A673 (cell line): ENCODE measurements around the gene SLIT3. TPM values are rescaled to one million over a fixed set of nuclear protein-coding genes. Genes with fewer than 3 reads are reported as not detected.

Experiments
- BruUV-seq: library from RNA; stranded (reverse); fragments of 400-500 nt; replicated peaks from 2 replicates; lab custom pipeline; 2021; lab: Mats Ljungman, UMichigan
- CTCF ChIA-PET: fragments of 300-600 bp; sonication (Branson Sonifier 250); formaldehyde crosslinking; loops from one replicate; lab custom pipeline; 2022; ENCODE audit warnings: antibody characterized with exemption; lab: Charles Lee
- POLR2A ChIA-PET: fragments of 300-600 bp; sonication (Branson Sonifier 250); formaldehyde crosslinking; loops from one replicate; lab custom pipeline; 2022; ENCODE audit warnings: antibody characterized with exemption; ENCODE audit not compliant: low non-redundant PET; lab: Charles Lee
- DNase-seq: peaks from one replicate; pipeline ENCODE4 v3.0.0-alpha.2; 2015; ENCODE audit warnings: low spot score
- H3K27ac ChIP-seq: fragments of 200-600 bp; sonication (generic); 2 replicates; pipeline ENCODE4 v1.5.1; 2016; ENCODE audit warnings: mixed run types, low read depth, mild to moderate bottlenecking, mixed read lengths, antibody characterized with exemption, low read length; ENCODE audit not compliant: poor library complexity, severe bottlenecking
- H3K27me3 ChIP-seq: fragments of 200-600 bp; sonication (generic); replicated peaks from 2 replicates; pipeline ENCODE4 v1.6.1; 2017; ENCODE audit warnings: mixed run types, low read depth, mild to moderate bottlenecking, mixed read lengths, antibody characterized with exemption, low read length; ENCODE audit not compliant: insufficient read depth, poor library complexity
- H3K36me3 ChIP-seq: fragments of 200-600 bp; sonication (generic); 2 replicates; pipeline ENCODE4 v1.6.1; 2016; ENCODE audit warnings: mixed run types, mild to moderate bottlenecking, mixed read lengths, antibody characterized with exemption, low read length; ENCODE audit not compliant: insufficient read depth, poor library complexity, severe bottlenecking
- H3K4me1 ChIP-seq: fragments of 200-600 bp; sonication (generic); 2 replicates; pipeline ENCODE4 v1.6.1; 2017; ENCODE audit warnings: mixed run types, mild to moderate bottlenecking, mixed read lengths, antibody characterized with exemption, low read length; ENCODE audit not compliant: insufficient read depth, poor library complexity, severe bottlenecking
- H3K4me3 ChIP-seq: fragments of 200-600 bp; sonication (generic); 2 replicates; pipeline ENCODE4 v1.5.1; 2016; ENCODE audit warnings: low read depth, mixed run types, mild to moderate bottlenecking, mixed read lengths, low read length; ENCODE audit not compliant: poor library complexity, severe bottlenecking
- H3K9me3 ChIP-seq: fragments of 200-600 bp; sonication (generic); 2 replicates; pipeline ENCODE4 v1.6.1; 2016; ENCODE audit warnings: mixed run types, low read depth, mild to moderate bottlenecking, mixed read lengths, antibody characterized with exemption, low read length; ENCODE audit not compliant: poor library complexity, severe bottlenecking
- EZH2 ChIP-seq: fragments of 200-600 bp; sonication (generic); IDR thresholded peaks from 2 replicates; pipeline ENCODE4 v1.6.1; 2017; ENCODE audit warnings: borderline replicate concordance, low read depth, mild to moderate bottlenecking, mixed read lengths, antibody characterized with exemption, low read length; ENCODE audit not compliant: poor library complexity, severe bottlenecking
- intact Hi-C: fragments of 100-400 bp; cut with micrococcal nuclease; formaldehyde crosslinking; loops from one replicate; pipeline ENCODE4 v1.10.0; 2022; ENCODE audit not compliant: unreplicated experiment
- total RNA-seq: library from RNA; stranded (reverse); gene quantifications from 2 replicates; pipeline ENCODE4 v1.2.3, GENCODE V29; 2021
- TF ChIP-seq, protein P1 (sequence below): fragments of 300-800, 200-600 bp; sonication (generic); conservative IDR thresholded peaks from 2 replicates; pipeline ENCODE4 v1.5.1; 2017; ENCODE audit warnings: low read depth, mild to moderate bottlenecking, antibody characterized with exemption, low read length, moderate library complexity, mixed read lengths

SLIT3 gene
- total RNA-seq, 1 experiment from 2014 or later = not detected

GRCh38 chr5:168803541-168803940 lies 497.4 kb downstream of the SLIT3 start:
- BruUV-seq = no TSS peak
- Histone ChIP-seq H3K27me3 (peaks cover 88% of the 10 kb centered on the region), H3K4me1 (no peaks in the 10 kb centered on the region), H3K4me3 (no peak overlapping the region), H3K9me3 (no peaks in the 10 kb centered on the region), H3K27ac (no peak overlapping the region), H3K36me3 (no peaks in the 10 kb centered on the region)
- POLR2A ChIA-PET = no interaction called here
- intact Hi-C loops = no loop called here
- TF ChIP-seq, protein P1, sequence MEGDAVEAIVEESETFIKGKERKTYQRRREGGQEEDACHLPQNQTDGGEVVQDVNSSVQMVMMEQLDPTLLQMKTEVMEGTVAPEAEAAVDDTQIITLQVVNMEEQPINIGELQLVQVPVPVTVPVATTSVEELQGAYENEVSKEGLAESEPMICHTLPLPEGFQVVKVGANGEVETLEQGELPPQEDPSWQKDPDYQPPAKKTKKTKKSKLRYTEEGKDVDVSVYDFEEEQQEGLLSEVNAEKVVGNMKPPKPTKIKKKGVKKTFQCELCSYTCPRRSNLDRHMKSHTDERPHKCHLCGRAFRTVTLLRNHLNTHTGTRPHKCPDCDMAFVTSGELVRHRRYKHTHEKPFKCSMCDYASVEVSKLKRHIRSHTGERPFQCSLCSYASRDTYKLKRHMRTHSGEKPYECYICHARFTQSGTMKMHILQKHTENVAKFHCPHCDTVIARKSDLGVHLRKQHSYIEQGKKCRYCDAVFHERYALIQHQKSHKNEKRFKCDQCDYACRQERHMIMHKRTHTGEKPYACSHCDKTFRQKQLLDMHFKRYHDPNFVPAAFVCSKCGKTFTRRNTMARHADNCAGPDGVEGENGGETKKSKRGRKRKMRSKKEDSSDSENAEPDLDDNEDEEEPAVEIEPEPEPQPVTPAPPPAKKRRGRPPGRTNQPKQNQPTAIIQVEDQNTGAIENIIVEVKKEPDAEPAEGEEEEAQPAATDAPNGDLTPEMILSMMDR = no peak
- no peak for TF ChIP-seq EZH2
- CTCF ChIA-PET = no interaction called here
- no peak for DNase-seq

GRCh38 chr5:168802337-168802736 lies 498.6 kb downstream of the SLIT3 start:
- intact Hi-C loops = no loop called here
- ChIA-PET CTCF (no interaction called here), POLR2A (no interaction called here)
- no peaks in the 10 kb centered on the region for H3K36me3 ChIP-seq
- H3K27ac ChIP-seq = no peak overlapping the region
- no peaks in the 10 kb centered on the region for H3K9me3 ChIP-seq
- DNase-seq = no peak
- no TSS peak for BruUV-seq
- no peaks in the 10 kb centered on the region for H3K4me1 ChIP-seq
- peaks cover 82% of the 10 kb centered on the region for H3K27me3 ChIP-seq
- H3K4me3 ChIP-seq = no peak overlapping the region
- TF ChIP-seq, protein P1 = no peak
- TF ChIP-seq EZH2 = no peak

GRCh38 chr5:168801567-168801966 lies 499.4 kb downstream of the SLIT3 start:
- Histone ChIP-seq H3K36me3 (no peaks in the 10 kb centered on the region), H3K9me3 (no peaks in the 10 kb centered on the region), H3K4me1 (no peaks in the 10 kb centered on the region), H3K4me3 (no peak overlapping the region), H3K27ac (no peak overlapping the region), H3K27me3 (peaks cover 81% of the 10 kb centered on the region)
- ChIA-PET CTCF (no interaction called here), POLR2A (no interaction called here)
- intact Hi-C loops = no loop called here
- no TSS peak for BruUV-seq
- DNase-seq = no peak
- TF ChIP-seq, protein P1 = no peak
- no peak for TF ChIP-seq EZH2
